GM23338 (cell line): ENCODE data around the gene CDH18. TPM values are rescaled to one million over a fixed set of nuclear protein-coding genes. Genes with fewer than 3 reads are reported as not detected.

Source experiments
- ATAC-seq: fragments of 200-7000 bp; cut with Tn5 transposase; 3 replicates; pipeline ENCODE4 v1.9.1; 2020
- DNase-seq: peaks from one replicate; pipeline ENCODE4 v3.0.0-alpha.2; 2015; ENCODE audit warnings: low spot score
- H2AFZ ChIP-seq: fragments of 200-600 bp; sonication (generic); 2 replicates; pipeline ENCODE4 v1.8.0; 2016; ENCODE audit warnings: antibody characterized with exemption, mild to moderate bottlenecking, moderate library complexity
- H3F3A ChIP-seq: fragments of 200-600 bp; sonication (generic); replicated peaks from 2 replicates; pipeline ENCODE4 v1.8.0; 2017; ENCODE audit warnings: antibody characterized with exemption, mixed run types, low read depth
- H3K27ac ChIP-seq: fragments of 200-600 bp; sonication (generic); 2 replicates; pipeline ENCODE4 v1.6.1; 2016; ENCODE audit warnings: low read depth
- H3K27me3 ChIP-seq: fragments of 200-600 bp; sonication (generic); 2 replicates; pipeline ENCODE4 v1.8.0; 2016; ENCODE audit warnings: mild to moderate bottlenecking, mixed run types, moderate library complexity; ENCODE audit not compliant: insufficient read depth
- H3K36me3 ChIP-seq: fragments of 200-600 bp; sonication (generic); 2 replicates; pipeline ENCODE4 v1.8.0; 2016; ENCODE audit warnings: mild to moderate bottlenecking; ENCODE audit not compliant: insufficient read depth
- H3K4me1 ChIP-seq: fragments of 200-600 bp; sonication (generic); 2 replicates; pipeline ENCODE4 v1.8.0; 2016; ENCODE audit warnings: mild to moderate bottlenecking, moderate library complexity; ENCODE audit not compliant: insufficient read depth
- H3K4me2 ChIP-seq: fragments of 200-600 bp; sonication (generic); 2 replicates; pipeline ENCODE4 v1.7.1; 2017; ENCODE audit warnings: mixed run types
- H3K4me3 ChIP-seq: fragments of 200-600 bp; sonication (generic); 2 replicates; pipeline ENCODE4 v1.6.1; 2016; ENCODE audit warnings: mixed run types
- H3K79me2 ChIP-seq: fragments of 200-600 bp; sonication (generic); replicated peaks from 2 replicates; pipeline ENCODE4 v1.8.0; 2017; ENCODE audit warnings: mild to moderate bottlenecking; ENCODE audit not compliant: insufficient read depth
- H3K9me2 ChIP-seq: fragments of 200-600 bp; sonication (generic); 2 replicates; pipeline ENCODE4 v1.8.0; 2017; ENCODE audit not compliant: insufficient read depth
- H4K20me1 ChIP-seq: fragments of 200-600 bp; sonication (generic); replicated peaks from 2 replicates; pipeline ENCODE4 v1.8.0; 2017; ENCODE audit warnings: mild to moderate bottlenecking; ENCODE audit not compliant: insufficient read depth
- H3K27ac Mint-ChIP-seq: 2 replicates; pipeline ENCODE4 v1.8.0; 2020; ENCODE audit warnings: inconsistent platforms, mild to moderate bottlenecking, moderate library complexity, mixed read lengths
- H3K27me3 Mint-ChIP-seq: 3 replicates; pipeline ENCODE4 v1.8.0; 2022; ENCODE audit warnings: low read depth, mild to moderate bottlenecking, moderate library complexity, mixed read lengths, inconsistent platforms; ENCODE audit not compliant: insufficient read depth, poor library complexity
- H3K36me3 Mint-ChIP-seq: 3 replicates; pipeline ENCODE4 v1.8.0; 2021; ENCODE audit warnings: low read depth, mild to moderate bottlenecking, inconsistent platforms, moderate library complexity, mixed read lengths
- H3K4me1 Mint-ChIP-seq: 3 replicates; pipeline ENCODE4 v1.8.0; 2020; ENCODE audit warnings: mild to moderate bottlenecking, inconsistent platforms, mixed read lengths
- H3K4me3 Mint-ChIP-seq: 3 replicates; pipeline ENCODE4 v1.8.0; 2021; ENCODE audit warnings: moderate library complexity, mild to moderate bottlenecking, inconsistent platforms, mixed read lengths
- H3K9me3 Mint-ChIP-seq: 3 replicates; pipeline ENCODE4 v1.8.0; 2020; ENCODE audit warnings: moderate library complexity, mild to moderate bottlenecking, inconsistent platforms, mixed read lengths
- CREB1 ChIP-seq: fragments of 250-450 bp; sonication (Bioruptor Pico); IDR thresholded peaks from 2 replicates; pipeline ENCODE4 v1.5.0; 2020; ENCODE audit warnings: low read depth, mild to moderate bottlenecking, moderate library complexity
- CTCF ChIP-seq, 2 experiments: fragments of 200-600 bp in 1 of 2; sonication (generic) in 1 of 2; conservative IDR thresholded peaks; 2 replicates each; pipeline versions ENCODE4 v1.5.1 to v1.6.1; 2016 to 2017; ENCODE audit warnings: antibody characterized with exemption in 2 of 2, low read depth in 2 of 2, mild to moderate bottlenecking in 2 of 2, moderate library complexity in 1 of 2
- ETS1 ChIP-seq: IDR thresholded peaks from 2 replicates; pipeline ENCODE4 v1.6.1; 2016; ENCODE audit warnings: antibody characterized with exemption
- NANOG ChIP-seq: IDR thresholded peaks from 2 replicates; pipeline ENCODE4 v1.6.1; 2016; ENCODE audit warnings: antibody characterized with exemption, borderline replicate concordance
- POLR2AphosphoS5 ChIP-seq: IDR thresholded peaks from 2 replicates; pipeline ENCODE4 v1.6.1; 2016; ENCODE audit warnings: antibody characterized with exemption, low read depth
- REST ChIP-seq: IDR thresholded peaks from one replicate; pipeline ENCODE4 v1.6.1; 2018; ENCODE audit warnings: antibody characterized with exemption; ENCODE audit not compliant: unreplicated experiment
- STAT1 ChIP-seq: IDR thresholded peaks from one replicate; pipeline ENCODE4 v1.6.1; 2016; ENCODE audit warnings: antibody characterized with exemption; ENCODE audit not compliant: unreplicated experiment
- ZNF114 ChIP-seq: fragments of 250-450 bp; sonication (Bioruptor Pico); IDR thresholded peaks from 2 replicates; pipeline ENCODE4 v1.5.0; 2020; ENCODE audit warnings: mild to moderate bottlenecking, moderate library complexity
- ZNF331 ChIP-seq: fragments of 250-450 bp; sonication (Bioruptor Pico); IDR thresholded peaks from 2 replicates; pipeline ENCODE4 v1.5.0; 2020; ENCODE audit warnings: low read depth, mild to moderate bottlenecking, moderate library complexity
- ZNF462 ChIP-seq: fragments of 250-450 bp; sonication (Bioruptor Pico); IDR thresholded peaks from 2 replicates; pipeline ENCODE4 v1.5.0; 2020; ENCODE audit warnings: mild to moderate bottlenecking, moderate library complexity
- polyA plus RNA-seq: library from polyadenylated mRNA; unstranded; fragments of >200 nt; fragmentation: Nextera tagmentation; extraction: Ambion mirVana; gene quantifications from 2 replicates; pipeline ENCODE4 v1.2.1, GENCODE V29; 2016
- total RNA-seq: library from RNA; depleted of rRNA; stranded (reverse); fragments of >200 nt; shearing (Covaris generic); gene quantifications from 2 replicates; pipeline ENCODE4 v1.2.3, GENCODE V29; 2014

Gene CDH18
- total and polyA plus RNA-seq, 2 experiments from 2014 or later = 1.3 TPM; not detected in 1

- no peak for TF ChIP-seq REST
- TF ChIP-seq POLR2AphosphoS5 = no peak
Observed at GRCh38 chr5:19701731-19702130, 286.3 kb downstream of the CDH18 start (continued).

- Histone ChIP-seq H3K9me2 (no peaks in the 10 kb centered on the region), H3K27ac (no peak overlapping the region), H3K4me3 (no peak overlapping the region), H3K36me3 (no peaks in the 10 kb centered on the region), H2AFZ (no peak overlapping the region), H3K4me1 (peaks cover 6% of the 10 kb centered on the region), H4K20me1 (no peaks in the 10 kb centered on the region), H3K27me3 (no peaks in the 10 kb centered on the region), H3K4me2 (no peak overlapping the region), H3K79me2 (no peaks in the 10 kb centered on the region), H3F3A (no peaks in the 10 kb centered on the region)
- DNase-seq (no peak), ATAC-seq (no peak)
- TF ChIP-seq CTCF (conservative IDR thresholded peaks at IDR 0.05; ENCODE audit: low read depth in 2 of 2) (no peak), NANOG (no peak), ZNF462 (CRISPR knock-in tag) (no peak), CREB1 (CRISPR knock-in tag) (no peak), ZNF114 (CRISPR knock-in tag) (no peak), STAT1 (no peak), ZNF331 (CRISPR knock-in tag) (no peak), ETS1 (no peak)
- Mint-ChIP-seq H3K27me3 (no peaks in the 10 kb centered on the region), H3K4me1 (peaks cover 16% of the 10 kb centered on the region), H3K4me3 (no peak overlapping the region), H3K27ac (no peak overlapping the region), H3K36me3 (peaks cover 4% of the 10 kb centered on the region; the same call in 1 of the 3 replicates), H3K9me3 (no peaks in the 10 kb centered on the region)
Observed at GRCh38 chr5:19694949-19695611, 292.9 kb downstream of the CDH18 start.
